Stimulated activated effector memory CD8-positive, alpha-beta T cell treated with anti-CD3 and anti-CD28 coated beads, Interleukin-12 subunit alpha, Interleukin-12 subunit beta, amount 100 ng/mL, for 72 hours (primary cell): ENCODE data around the gene COL16A1.

ENCODE experiments used
- ATAC-seq: fragments of 150-1000 bp; cut with Tn5 transposase; 2 replicates; pipeline ENCODE4 v1.10.0; 2021
- DNase-seq, 2 donors: peaks; one replicate each; pipeline ENCODE4 v3.0.0; 2021 to 2022; ENCODE audit warnings: low spot score in 2 of 2
- H3K27ac Mint-ChIP-seq: one replicate; pipeline ENCODE4 v1.8.0; 2022; ENCODE audit warnings: mild to moderate bottlenecking, mixed read lengths
- H3K36me3 Mint-ChIP-seq: one replicate; pipeline ENCODE4 v1.8.0; 2022; ENCODE audit warnings: mild to moderate bottlenecking, mixed read lengths
- H3K4me1 Mint-ChIP-seq: one replicate; pipeline ENCODE4 v1.8.0; 2022; ENCODE audit warnings: mixed read lengths
- H3K4me3 Mint-ChIP-seq: one replicate; pipeline ENCODE4 v1.8.0; 2022; ENCODE audit warnings: mild to moderate bottlenecking, mixed read lengths
- H3K9me3 Mint-ChIP-seq: one replicate; pipeline ENCODE4 v1.8.0; 2022; ENCODE audit warnings: mixed read lengths

COL16A1 gene

GRCh38 chr1:31617218-31617915 lies 86.5 kb downstream of the COL16A1 start, which contains the start of gene HCRTR1:
Gene HCRTR1, plus strand, starts transcription at chr1:31617689. Its CDS starts 1,504 bp downstream, at chr1:31619193.
- H3K4me1 Mint-ChIP-seq = peaks cover 6% of the 10 kb centered on the region
- H3K9me3 Mint-ChIP-seq = no peaks in the 10 kb centered on the region
- H3K36me3 Mint-ChIP-seq = no peaks in the 10 kb centered on the region
- peak within 1 kb of the TSS; percentile 64 for H3K4me3 Mint-ChIP-seq
- ATAC-seq (no peak), DNase-seq (no peak)
- H3K27ac Mint-ChIP-seq = no peak within 1 kb of the TSS

- no peak for DNase-seq
- Mint-ChIP-seq H3K4me3 (no peak overlapping the region), H3K4me1 (peaks cover 12% of the 10 kb centered on the region)
These were observed 87.9 kb downstream of the COL16A1 start for GRCh38 chr1:31615939-31616338.

DNA sequence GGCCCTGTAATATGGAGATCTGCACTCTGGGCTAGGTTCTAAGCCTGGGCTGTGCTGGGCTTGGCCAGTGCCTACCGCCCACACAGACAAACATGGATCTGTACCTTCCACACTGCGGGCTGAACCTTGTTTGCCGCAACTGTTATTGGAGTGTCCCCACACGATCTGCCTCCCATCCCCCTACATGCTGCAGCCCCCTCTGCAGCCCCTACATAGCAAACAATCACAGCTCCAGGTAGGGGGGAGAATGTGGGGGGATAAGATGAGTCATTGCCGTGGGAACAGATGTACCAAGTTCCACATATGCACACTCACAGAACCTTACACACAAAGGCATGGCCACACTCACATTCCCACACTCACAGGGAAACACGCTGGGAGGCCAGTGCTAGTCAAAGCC lies 88.4 kb downstream of the COL16A1 start:
- DNase-seq = no peak
- no peak for ATAC-seq
- Mint-ChIP-seq H3K36me3 (no peaks in the 10 kb centered on the region), H3K9me3 (no peaks in the 10 kb centered on the region), H3K27ac (no peak overlapping the region), H3K4me3 (no peak overlapping the region), H3K4me1 (peaks cover 12% of the 10 kb centered on the region)

More at GRCh38 chr1:31615939-31616338, 87.9 kb downstream of the COL16A1 start:
- no peak for ATAC-seq
- H3K27ac Mint-ChIP-seq = no peak overlapping the region
- no peaks in the 10 kb centered on the region for H3K36me3 Mint-ChIP-seq
- H3K9me3 Mint-ChIP-seq = no peaks in the 10 kb centered on the region

DNA sequence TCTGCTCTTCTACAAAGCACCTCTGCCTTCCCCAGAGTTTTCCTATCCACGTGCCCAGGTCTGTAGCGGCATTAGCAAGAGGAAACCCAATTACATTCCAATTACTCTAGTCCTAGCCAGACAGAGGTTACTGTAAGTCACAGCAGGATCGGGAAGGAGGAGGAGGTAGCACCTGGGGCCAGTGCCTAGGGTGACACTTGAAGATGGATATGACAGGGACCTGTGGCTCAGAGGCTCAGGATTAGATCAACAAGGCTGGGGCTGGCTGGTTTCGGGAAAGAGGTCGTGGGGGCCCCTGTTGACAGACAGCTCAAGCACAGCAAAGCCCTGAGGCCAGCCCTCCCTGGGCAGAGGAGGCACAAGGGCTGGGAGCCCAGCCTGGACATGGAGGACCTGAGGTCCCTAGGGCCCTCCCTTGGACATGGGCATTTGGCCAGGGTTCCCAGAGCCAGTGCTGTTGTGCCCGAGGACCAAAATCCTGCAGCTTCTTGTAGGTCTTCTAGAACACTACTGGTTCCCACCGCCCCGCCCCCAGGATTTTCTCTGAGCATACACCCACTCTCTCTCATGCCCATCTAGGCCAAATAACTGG lies 89.3 kb downstream of the COL16A1 start:
- H3K4me1 Mint-ChIP-seq = peaks cover 12% of the 10 kb centered on the region
- ATAC-seq = no peak
- no peak overlapping the region for H3K27ac Mint-ChIP-seq
- no peaks in the 10 kb centered on the region for H3K9me3 Mint-ChIP-seq
- no peak for DNase-seq
- H3K36me3 Mint-ChIP-seq = no peaks in the 10 kb centered on the region
- no peak overlapping the region for H3K4me3 Mint-ChIP-seq

DNA sequence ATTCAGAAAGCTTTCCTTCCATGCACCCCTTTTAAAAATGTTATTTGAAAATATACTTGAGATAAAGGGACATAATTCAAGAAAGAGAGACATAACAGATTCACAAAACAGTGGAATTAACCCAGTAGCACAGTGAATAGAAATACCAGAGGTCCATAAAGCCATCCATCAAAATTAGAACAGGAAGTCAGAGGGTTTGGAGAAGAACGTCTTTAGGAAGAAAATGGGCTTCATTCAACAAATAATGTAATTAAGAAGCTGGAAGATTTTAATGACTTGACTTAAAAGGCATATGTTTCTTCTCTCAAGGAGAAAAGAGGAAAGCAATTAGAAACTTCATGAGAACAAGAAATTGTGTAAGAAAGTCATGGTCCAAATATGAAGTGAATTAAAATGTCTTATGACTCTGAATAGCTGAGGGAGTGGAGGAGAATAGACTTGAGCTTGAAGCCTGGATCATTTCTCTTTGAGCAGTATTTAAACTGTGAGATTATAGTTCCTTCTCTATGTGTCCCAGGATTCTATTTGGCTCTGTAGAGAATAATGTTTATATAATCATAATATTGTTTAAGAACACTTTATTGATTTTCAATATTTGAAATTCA lies 94.2 kb downstream of the COL16A1 start:
- Mint-ChIP-seq H3K9me3 (no peaks in the 10 kb centered on the region), H3K4me3 (no peak overlapping the region), H3K36me3 (no peaks in the 10 kb centered on the region), H3K4me1 (peaks cover 16% of the 10 kb centered on the region), H3K27ac (no peak overlapping the region)
- no peak for ATAC-seq
- DNase-seq = no peak

DNA sequence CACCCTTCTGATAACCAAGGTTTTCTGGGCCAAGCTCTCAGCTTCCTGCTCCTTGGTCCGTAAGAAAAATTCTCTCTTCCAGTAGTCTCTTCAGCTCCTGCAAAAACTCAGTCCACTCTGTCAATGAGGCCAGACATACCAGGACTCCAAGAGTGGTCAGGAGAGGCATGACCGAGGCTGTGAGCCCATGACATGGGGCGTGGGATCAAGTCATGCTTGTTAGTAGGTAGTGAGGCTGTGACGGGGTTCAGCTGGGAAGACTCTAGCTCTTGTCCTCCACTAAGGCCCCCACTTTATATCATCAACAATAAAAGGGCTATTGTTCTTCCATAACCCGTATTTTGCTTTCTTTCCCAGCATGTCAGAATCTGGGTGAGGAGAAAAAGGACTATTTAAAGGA lies 96.5 kb downstream of the COL16A1 start:
- no peak overlapping the region for H3K4me3 Mint-ChIP-seq
- H3K4me1 Mint-ChIP-seq = peaks cover 16% of the 10 kb centered on the region
- DNase-seq (no peak), ATAC-seq (no peak)
- H3K9me3 Mint-ChIP-seq = no peaks in the 10 kb centered on the region
- no peaks in the 10 kb centered on the region for H3K36me3 Mint-ChIP-seq
- no peak overlapping the region for H3K27ac Mint-ChIP-seq

DNA sequence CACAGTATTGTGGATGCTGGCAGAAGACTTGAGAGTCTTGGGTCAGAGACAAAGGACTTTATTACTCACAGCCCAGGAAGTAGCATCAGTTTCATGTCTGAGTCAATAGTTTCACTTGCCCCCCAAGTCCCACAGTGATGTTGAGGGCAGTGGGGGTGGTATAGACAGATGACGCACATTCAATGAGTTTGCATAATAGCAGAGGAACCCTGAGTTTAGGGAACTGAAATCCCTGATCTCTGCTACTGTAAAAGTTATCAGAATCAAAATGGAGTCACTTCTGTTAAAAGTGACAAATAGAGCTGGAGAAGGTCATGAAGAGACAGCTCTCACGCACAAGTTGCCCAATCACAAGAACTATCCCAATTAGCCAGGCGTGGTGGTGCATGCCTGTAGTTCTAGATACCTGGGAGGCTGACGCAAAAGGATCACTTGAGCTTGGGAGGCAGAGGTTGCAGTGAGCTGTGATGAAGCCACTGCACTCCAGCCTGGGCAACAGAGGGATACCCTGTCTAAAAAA lies 97.8 kb downstream of the COL16A1 start:
- Mint-ChIP-seq H3K36me3 (no peaks in the 10 kb centered on the region), H3K4me1 (peaks cover 10% of the 10 kb centered on the region), H3K27ac (no peak overlapping the region), H3K4me3 (no peak overlapping the region), H3K9me3 (no peaks in the 10 kb centered on the region)
- DNase-seq (peak; percentile 26 to 76), ATAC-seq (peak; percentile 100)
